Kidney epithelial cell (primary cell): ENCODE results near the gene TPRN. TPM values are rescaled to one million over a fixed set of nuclear protein-coding genes. Genes with fewer than 3 reads are reported as not detected.
"Not testable (repeated sequence)": the region's sequence is repeated elsewhere in the genome, so short reads cannot be mapped to it uniquely, and the experiment has no call there.

Experiments used
- DNase-seq: peaks from one replicate; pipeline ENCODE4 v3.0.0-alpha.2; 2010; ENCODE audit warnings: low read depth
- H3K27me3 ChIP-seq: 2 replicates; pipeline ENCODE4 v1.6.0; 2011; ENCODE audit warnings: low read length; ENCODE audit not compliant: control insufficient read depth, insufficient read depth
- H3K36me3 ChIP-seq: 2 replicates; pipeline ENCODE4 v1.5.1; 2011; ENCODE audit warnings: low read length; ENCODE audit not compliant: control insufficient read depth, insufficient read depth
- H3K4me3 ChIP-seq: 2 replicates; pipeline ENCODE4 v1.5.1; 2011; ENCODE audit warnings: low read depth, mild to moderate bottlenecking, control low read depth, low read length
- total RNA-seq: library from RNA; depleted of rRNA; stranded (reverse); fragments of >200 nt; gene quantifications from 2 replicates; pipeline ENCODE4 v1.2.3, GENCODE V29; 2015
- TF ChIP-seq, protein P1 (sequence below): IDR thresholded peaks from 2 replicates; pipeline ENCODE4 v1.5.1; 2011; ENCODE audit warnings: mild to moderate bottlenecking, moderate library complexity, low read length, control low read depth, inconsistent platforms; ENCODE audit not compliant: insufficient read depth, poor library complexity, severe bottlenecking

Gene TPRN
- total RNA-seq, 1 donor from 2014 or later, result 15.2 TPM

GRCh38 chr9:137244486-137245449, 44.2 kb upstream of the TPRN start:
- TF ChIP-seq, protein P1, sequence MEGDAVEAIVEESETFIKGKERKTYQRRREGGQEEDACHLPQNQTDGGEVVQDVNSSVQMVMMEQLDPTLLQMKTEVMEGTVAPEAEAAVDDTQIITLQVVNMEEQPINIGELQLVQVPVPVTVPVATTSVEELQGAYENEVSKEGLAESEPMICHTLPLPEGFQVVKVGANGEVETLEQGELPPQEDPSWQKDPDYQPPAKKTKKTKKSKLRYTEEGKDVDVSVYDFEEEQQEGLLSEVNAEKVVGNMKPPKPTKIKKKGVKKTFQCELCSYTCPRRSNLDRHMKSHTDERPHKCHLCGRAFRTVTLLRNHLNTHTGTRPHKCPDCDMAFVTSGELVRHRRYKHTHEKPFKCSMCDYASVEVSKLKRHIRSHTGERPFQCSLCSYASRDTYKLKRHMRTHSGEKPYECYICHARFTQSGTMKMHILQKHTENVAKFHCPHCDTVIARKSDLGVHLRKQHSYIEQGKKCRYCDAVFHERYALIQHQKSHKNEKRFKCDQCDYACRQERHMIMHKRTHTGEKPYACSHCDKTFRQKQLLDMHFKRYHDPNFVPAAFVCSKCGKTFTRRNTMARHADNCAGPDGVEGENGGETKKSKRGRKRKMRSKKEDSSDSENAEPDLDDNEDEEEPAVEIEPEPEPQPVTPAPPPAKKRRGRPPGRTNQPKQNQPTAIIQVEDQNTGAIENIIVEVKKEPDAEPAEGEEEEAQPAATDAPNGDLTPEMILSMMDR, result peak; percentile 22
- peaks cover 4% of the 10 kb centered on the region for H3K27me3 ChIP-seq
- H3K4me3 ChIP-seq, result no peak overlapping the region
- no peak for DNase-seq
- H3K36me3 ChIP-seq, result peaks cover 10% of the 10 kb centered on the region

DNA sequence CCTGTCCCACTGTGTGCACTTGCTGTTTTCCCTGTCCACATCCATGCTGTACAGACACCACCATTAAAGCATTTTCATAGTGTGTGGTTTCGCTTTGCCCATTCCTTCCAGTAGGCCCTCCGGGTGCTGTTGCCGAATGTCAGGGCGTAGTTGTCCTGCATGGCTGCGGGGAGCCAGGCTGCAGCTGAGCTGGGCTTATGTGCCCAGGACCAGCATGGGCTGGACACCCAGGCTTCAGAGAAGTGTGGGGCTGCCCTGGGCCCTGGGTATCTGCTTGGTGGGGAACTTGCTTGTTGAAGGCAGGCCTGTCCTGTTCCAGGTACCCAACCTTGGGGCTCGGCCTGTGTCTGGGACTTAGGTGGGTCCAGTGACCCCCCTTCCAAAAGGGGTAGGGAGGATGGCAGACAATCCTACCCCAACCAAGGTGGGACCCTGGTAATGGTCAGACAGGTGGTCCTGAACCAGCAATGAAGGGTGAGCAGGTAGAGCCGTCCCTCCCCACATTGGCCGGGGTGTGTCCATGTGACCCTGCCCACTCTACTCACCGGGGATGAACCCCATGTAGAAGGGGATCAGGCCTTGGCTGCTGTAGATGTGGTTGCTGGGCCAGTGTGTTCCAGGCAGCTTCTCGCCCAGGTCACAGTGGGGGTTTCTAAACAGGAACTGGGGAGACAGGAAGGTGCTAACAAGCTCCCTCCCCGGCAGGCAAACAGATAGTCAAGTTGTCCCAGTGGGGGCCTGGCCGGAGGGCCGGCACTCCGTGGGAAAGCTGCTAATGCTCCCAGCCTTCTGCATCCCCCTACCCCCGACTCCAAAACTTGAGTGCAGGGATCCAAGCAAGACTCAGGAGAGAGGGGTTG, 43.3 kb upstream of the TPRN start:
- TF ChIP-seq, protein P1, result no peak
- H3K36me3 ChIP-seq, result peaks cover 10% of the 10 kb centered on the region
- no peak overlapping the region for H3K4me3 ChIP-seq

DNA sequence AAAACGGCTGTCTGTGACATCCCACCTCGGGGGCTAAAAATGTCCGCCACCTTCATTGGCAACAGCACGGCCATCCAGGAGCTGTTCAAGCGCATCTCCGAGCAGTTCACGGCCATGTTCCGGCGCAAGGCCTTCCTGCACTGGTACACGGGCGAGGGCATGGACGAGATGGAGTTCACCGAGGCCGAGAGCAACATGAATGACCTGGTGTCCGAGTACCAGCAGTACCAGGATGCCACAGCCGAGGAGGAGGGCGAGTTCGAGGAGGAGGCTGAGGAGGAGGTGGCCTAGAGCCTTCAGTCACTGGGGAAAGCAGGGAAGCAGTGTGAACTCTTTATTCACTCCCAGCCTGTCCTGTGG, 42.7 kb upstream of the TPRN start:
- not testable (repeated sequence) for H3K4me3 ChIP-seq, DNase-seq, H3K27me3 ChIP-seq
- H3K36me3 ChIP-seq, result peaks cover 10% of the 10 kb centered on the region

More for the DNA sequence above, 43.3 kb upstream of the TPRN start:
- H3K27me3 ChIP-seq, result peaks cover 4% of the 10 kb centered on the region
- DNase-seq, result no peak

DNA sequence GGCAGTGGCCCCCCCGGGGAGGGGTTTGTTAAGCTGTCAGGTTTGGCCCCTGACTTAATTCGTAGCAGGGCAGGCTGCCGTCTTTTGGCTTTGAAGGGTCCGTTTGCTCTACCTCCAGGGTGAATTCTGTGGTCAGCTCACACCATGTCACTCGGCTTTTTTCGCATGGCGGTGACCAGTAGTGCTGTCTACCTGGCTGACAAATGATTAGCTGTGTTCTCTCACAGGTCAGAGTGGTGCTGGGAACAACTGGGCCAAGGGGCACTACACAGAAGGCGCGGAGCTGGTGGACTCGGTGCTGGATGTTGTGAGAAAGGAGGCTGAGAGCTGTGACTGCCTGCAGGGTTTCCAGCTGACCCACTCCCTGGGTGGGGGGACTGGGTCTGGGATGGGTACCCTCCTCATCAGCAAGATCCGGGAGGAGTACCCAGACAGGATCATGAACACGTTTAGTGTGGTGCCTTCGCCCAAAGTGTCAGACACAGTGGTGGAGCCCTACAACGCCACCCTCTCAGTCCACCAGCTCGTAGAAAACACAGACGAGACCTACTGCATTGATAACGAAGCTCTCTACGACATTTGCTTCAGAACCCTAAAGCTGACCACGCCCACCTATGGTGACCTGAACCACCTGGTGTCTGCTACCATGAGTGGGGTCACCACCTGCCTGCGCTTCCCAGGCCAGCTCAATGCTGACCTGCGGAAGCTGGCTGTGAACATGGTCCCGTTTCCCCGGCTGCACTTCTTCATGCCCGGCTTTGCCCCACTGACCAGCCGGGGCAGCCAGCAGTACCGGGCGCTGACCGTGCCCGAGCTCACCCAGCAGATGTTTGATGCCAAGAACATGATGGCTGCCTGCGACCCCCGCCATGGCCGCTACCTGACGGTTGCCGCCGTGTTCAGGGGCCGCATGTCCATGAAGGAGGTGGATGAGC, 42.0 kb upstream of the TPRN start:
- TF ChIP-seq, protein P1, result no peak
- Histone ChIP-seq H3K4me3 (peak overlapping the region; percentile 96), H3K27me3 (peaks cover 4% of the 10 kb centered on the region), H3K36me3 (peaks cover 10% of the 10 kb centered on the region)
- no peak for DNase-seq

- DNase-seq, result no peak
- TF ChIP-seq, protein P1, result no peak
- peaks cover 10% of the 10 kb centered on the region for H3K36me3 ChIP-seq
- peak overlapping the region; percentile 96 for H3K4me3 ChIP-seq
- H3K27me3 ChIP-seq, result peaks cover 4% of the 10 kb centered on the region
Observed at GRCh38 chr9:137241490-137242268, 41.1 kb upstream of the TPRN start.
